Neural progenitor cell (in vitro differentiated cells): ENCODE results near the gene CAPN15. TPM values are rescaled to one million over a fixed set of nuclear protein-coding genes. Genes with fewer than 3 reads are reported as not detected.

Experiments used
- DNase-seq: peaks from one replicate; pipeline ENCODE4 v3.0.0-alpha.2; 2016; ENCODE audit warnings: low spot score
- H2AFZ ChIP-seq: fragments of 200-600 bp; sonication (generic); replicated peaks from 2 replicates; pipeline ENCODE4 v1.6.1; 2016; ENCODE audit warnings: antibody characterized with exemption
- H3F3A ChIP-seq: fragments of 200-600 bp; sonication (generic); 2 replicates; pipeline ENCODE4 v1.6.1; 2016; ENCODE audit warnings: antibody characterized with exemption, low read depth
- H3K27ac ChIP-seq: fragments of 200-600 bp; sonication (generic); 2 replicates; pipeline ENCODE4 v1.5.1; 2016; ENCODE audit warnings: mild to moderate bottlenecking
- H3K27me3 ChIP-seq: fragments of 200-600 bp; sonication (generic); 2 replicates; pipeline ENCODE4 v1.6.1; 2016; ENCODE audit warnings: mild to moderate bottlenecking, moderate library complexity
- H3K36me3 ChIP-seq: fragments of 200-600 bp; sonication (generic); 2 replicates; pipeline ENCODE4 v1.5.1; 2016
- H3K4me1 ChIP-seq: fragments of 200-600 bp; sonication (generic); 2 replicates; pipeline ENCODE4 v1.6.1; 2016; ENCODE audit warnings: mixed run types
- H3K4me2 ChIP-seq: fragments of 200-600 bp; sonication (generic); 2 replicates; pipeline ENCODE4 v1.6.1; 2016
- H3K4me3 ChIP-seq: fragments of 200-600 bp; sonication (generic); 2 replicates; pipeline ENCODE4 v1.5.1; 2016
- H3K79me2 ChIP-seq: fragments of 200-600 bp; sonication (generic); 2 replicates; pipeline ENCODE4 v1.6.1; 2016; ENCODE audit warnings: low read depth
- H3K9ac ChIP-seq: fragments of 200-600 bp; sonication (generic); 2 replicates; pipeline ENCODE4 v1.6.1; 2016
- H3K9me3 ChIP-seq: fragments of 200-600 bp; sonication (generic); 2 replicates; pipeline ENCODE4 v1.5.1; 2016; ENCODE audit warnings: low read depth
- H4K20me1 ChIP-seq: fragments of 200-600 bp; sonication (generic); 2 replicates; pipeline ENCODE4 v1.6.1; 2016; ENCODE audit warnings: low read depth
- H3K27ac Mint-ChIP-seq: 3 replicates; pipeline ENCODE4 v1.8.0; 2021; ENCODE audit warnings: mixed read lengths
- H3K27me3 Mint-ChIP-seq: 2 replicates; pipeline ENCODE4 v1.8.0; 2022; ENCODE audit warnings: low read depth, mild to moderate bottlenecking, inconsistent platforms, moderate library complexity, mixed read lengths; ENCODE audit not compliant: insufficient read depth
- H3K36me3 Mint-ChIP-seq: 3 replicates; pipeline ENCODE4 v1.8.0; 2021; ENCODE audit warnings: mixed read lengths
- H3K4me1 Mint-ChIP-seq: 3 replicates; pipeline ENCODE4 v1.8.0; 2021; ENCODE audit warnings: mixed read lengths
- H3K4me3 Mint-ChIP-seq: 3 replicates; pipeline ENCODE4 v1.8.0; 2021; ENCODE audit warnings: mild to moderate bottlenecking, moderate library complexity, mixed read lengths
- H3K9me3 Mint-ChIP-seq: 3 replicates; pipeline ENCODE4 v1.8.0; 2020; ENCODE audit warnings: mixed read lengths
- EZH2 ChIP-seq: fragments of 200-600 bp; sonication (generic); IDR thresholded peaks from 2 replicates; pipeline ENCODE4 v1.6.1; 2017; ENCODE audit warnings: antibody characterized with exemption, mild to moderate bottlenecking, moderate library complexity
- EZH2phosphoT487 ChIP-seq: fragments of 200-600 bp; sonication (generic); IDR thresholded peaks from 2 replicates; pipeline ENCODE4 v1.6.1; 2017; ENCODE audit warnings: antibody characterized with exemption
- total RNA-seq: library from RNA; depleted of rRNA; stranded (reverse); fragments of >200 nt; gene quantifications from 2 replicates; pipeline ENCODE4 v1.2.3, GENCODE V29; 2015; ENCODE audit warnings: low replicate concordance
- TF ChIP-seq, protein P1 (sequence below): fragments of 200-600 bp; sonication (generic); IDR thresholded peaks from 2 replicates; pipeline ENCODE4 v1.5.1; 2017; ENCODE audit warnings: antibody characterized with exemption, mild to moderate bottlenecking

CAPN15 gene
- total RNA-seq, 1 donor from 2014 or later: 6.8 TPM

DNA sequence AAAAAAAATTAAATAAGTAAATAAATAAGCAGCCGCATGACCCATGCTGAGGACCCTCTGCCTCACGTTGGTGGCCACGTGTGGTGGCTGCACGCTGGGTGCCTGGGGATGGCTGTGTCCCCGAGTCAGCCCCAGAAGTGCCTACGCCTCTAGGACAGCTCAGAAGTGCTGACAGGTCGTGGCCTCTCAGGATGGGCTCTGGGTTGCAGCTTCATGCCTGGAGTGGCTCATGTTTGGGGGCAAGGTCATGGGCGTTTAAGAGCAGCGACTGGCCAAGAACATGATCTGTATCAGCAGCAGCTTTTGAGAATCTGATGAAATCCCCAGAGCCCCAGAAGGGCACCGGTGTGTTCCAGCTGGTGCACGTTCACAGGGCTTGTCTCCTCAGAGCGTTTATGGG is 26.8 kb upstream of the CAPN15 start:
- Mint-ChIP-seq H3K36me3 (peaks cover 11% of the 10 kb centered on the region), H3K27me3 (no peaks in the 10 kb centered on the region), H3K4me3 (no peak overlapping the region), H3K27ac (no peak overlapping the region), H3K9me3 (no peaks in the 10 kb centered on the region), H3K4me1 (peaks cover 6% of the 10 kb centered on the region)
- peaks cover 3% of the 10 kb centered on the region for H3F3A ChIP-seq
- H3K4me1 ChIP-seq: no peaks in the 10 kb centered on the region
- TF ChIP-seq, protein P1, sequence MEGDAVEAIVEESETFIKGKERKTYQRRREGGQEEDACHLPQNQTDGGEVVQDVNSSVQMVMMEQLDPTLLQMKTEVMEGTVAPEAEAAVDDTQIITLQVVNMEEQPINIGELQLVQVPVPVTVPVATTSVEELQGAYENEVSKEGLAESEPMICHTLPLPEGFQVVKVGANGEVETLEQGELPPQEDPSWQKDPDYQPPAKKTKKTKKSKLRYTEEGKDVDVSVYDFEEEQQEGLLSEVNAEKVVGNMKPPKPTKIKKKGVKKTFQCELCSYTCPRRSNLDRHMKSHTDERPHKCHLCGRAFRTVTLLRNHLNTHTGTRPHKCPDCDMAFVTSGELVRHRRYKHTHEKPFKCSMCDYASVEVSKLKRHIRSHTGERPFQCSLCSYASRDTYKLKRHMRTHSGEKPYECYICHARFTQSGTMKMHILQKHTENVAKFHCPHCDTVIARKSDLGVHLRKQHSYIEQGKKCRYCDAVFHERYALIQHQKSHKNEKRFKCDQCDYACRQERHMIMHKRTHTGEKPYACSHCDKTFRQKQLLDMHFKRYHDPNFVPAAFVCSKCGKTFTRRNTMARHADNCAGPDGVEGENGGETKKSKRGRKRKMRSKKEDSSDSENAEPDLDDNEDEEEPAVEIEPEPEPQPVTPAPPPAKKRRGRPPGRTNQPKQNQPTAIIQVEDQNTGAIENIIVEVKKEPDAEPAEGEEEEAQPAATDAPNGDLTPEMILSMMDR: no peak
- TF ChIP-seq EZH2: no peak
- TF ChIP-seq EZH2phosphoT487: no peak
- no peak overlapping the region for H3K4me3 ChIP-seq
- no peak overlapping the region for H2AFZ ChIP-seq
- DNase-seq: no peak
- peaks cover 12% of the 10 kb centered on the region for H4K20me1 ChIP-seq
- H3K27ac ChIP-seq: no peak overlapping the region
- H3K79me2 ChIP-seq: no peaks in the 10 kb centered on the region
- no peaks in the 10 kb centered on the region for H3K36me3 ChIP-seq
- no peak overlapping the region for H3K9ac ChIP-seq
- no peaks in the 10 kb centered on the region for H3K9me3 ChIP-seq
- no peak overlapping the region for H3K4me2 ChIP-seq
- no peaks in the 10 kb centered on the region for H3K27me3 ChIP-seq

DNA sequence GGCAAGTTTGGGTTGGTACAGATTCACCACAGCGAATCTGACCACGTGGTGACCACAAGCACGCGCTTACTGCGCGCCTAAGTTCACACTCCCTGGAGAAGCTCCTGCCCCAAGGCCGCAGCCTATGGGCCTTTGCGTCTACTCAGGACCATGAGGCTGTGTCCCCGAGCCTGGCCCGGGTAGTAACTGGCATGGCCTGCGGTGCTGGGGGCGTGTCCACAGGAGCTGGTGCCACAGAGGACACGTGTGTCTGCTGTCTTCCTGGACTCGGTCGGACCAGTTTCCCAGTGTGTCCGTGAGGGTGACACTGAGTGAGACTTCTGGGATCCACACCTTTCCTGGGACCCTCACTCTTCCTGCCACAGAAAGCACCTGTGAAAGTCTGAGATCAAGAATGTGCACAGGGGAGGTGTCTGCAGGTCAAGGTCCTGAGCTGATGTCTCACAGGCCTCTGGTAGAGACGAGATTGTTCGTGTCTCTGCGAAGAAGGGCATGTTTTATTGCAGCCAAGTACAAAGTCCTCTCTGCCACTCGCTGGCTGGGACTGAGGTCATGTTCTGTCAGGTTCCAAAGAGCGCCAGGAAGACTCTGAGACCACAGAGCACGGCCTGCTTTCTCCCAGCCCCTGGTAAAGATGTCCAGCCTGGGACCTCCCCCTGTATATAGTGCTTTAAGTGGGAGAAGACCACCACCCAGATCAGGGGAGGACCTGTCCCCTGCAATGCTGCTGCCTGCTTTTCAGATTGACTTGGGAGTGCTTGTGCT is 25.2 kb upstream of the CAPN15 start:
- no peak overlapping the region for H3K4me3 ChIP-seq
- peaks cover 9% of the 10 kb centered on the region for H4K20me1 ChIP-seq
- H3K27ac ChIP-seq: no peak overlapping the region
- H3K36me3 ChIP-seq: no peaks in the 10 kb centered on the region
- Mint-ChIP-seq H3K9me3 (no peaks in the 10 kb centered on the region), H3K4me3 (no peak overlapping the region), H3K4me1 (peaks cover 6% of the 10 kb centered on the region), H3K27me3 (no peaks in the 10 kb centered on the region), H3K36me3 (peaks cover 7% of the 10 kb centered on the region), H3K27ac (no peak overlapping the region)
- peaks cover 3% of the 10 kb centered on the region for H3F3A ChIP-seq
- no peaks in the 10 kb centered on the region for H3K4me1 ChIP-seq
- no peaks in the 10 kb centered on the region for H3K79me2 ChIP-seq
- no peaks in the 10 kb centered on the region for H3K9me3 ChIP-seq
- no peaks in the 10 kb centered on the region for H3K27me3 ChIP-seq
- DNase-seq: no peak
- H3K9ac ChIP-seq: no peak overlapping the region
- no peak overlapping the region for H3K4me2 ChIP-seq
- H2AFZ ChIP-seq: no peak overlapping the region
- TF ChIP-seq EZH2 (no peak), EZH2phosphoT487 (no peak)
- TF ChIP-seq, protein P1: no peak

DNA sequence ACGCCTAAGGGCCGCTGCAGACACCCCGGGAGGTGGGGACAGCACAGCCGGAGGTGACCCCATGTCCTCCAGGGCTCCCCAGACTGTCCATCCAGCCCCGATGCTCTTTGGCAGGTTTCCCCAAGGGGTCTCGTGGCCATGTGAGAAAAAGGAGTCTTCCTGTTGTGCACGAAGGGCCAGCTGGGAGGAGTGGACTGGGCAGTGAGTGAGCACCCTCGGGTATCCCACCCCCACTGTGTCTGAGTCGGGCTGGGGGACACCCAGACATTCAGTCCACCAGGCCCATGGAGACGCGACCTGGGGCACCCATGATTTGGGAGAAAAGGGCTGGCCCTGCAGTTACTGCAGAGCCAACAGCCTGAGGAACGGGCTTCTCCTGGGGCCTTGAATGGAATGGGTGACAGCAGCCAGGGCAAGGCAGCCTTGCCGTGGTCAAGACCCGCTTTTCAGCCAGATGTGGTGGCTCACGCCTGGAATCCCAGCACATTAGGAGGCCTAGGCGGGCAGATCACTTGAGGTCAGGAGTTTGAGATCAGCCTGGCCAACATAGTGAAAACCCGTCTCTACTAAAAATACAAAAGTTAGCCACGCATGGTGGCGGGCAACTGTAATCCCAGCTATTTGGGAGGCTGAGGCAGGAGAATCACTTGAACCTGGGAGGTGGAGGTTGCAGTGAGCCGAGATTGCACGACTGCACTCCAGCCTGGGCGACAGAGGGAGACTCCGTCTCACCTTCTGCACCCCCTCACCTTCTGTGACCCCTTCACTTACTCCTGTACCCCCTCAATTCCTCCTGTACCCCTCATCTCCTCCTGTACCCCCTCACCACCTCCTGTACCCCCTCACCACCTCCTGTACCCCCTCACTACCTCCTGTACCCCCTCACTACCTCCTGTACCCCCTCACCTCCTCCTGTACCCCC is 24.1 kb upstream of the CAPN15 start:
- Mint-ChIP-seq H3K4me1 (peaks cover 3% of the 10 kb centered on the region), H3K27ac (no peak overlapping the region), H3K36me3 (peaks cover 3% of the 10 kb centered on the region), H3K4me3 (no peak overlapping the region), H3K27me3 (no peaks in the 10 kb centered on the region), H3K9me3 (no peaks in the 10 kb centered on the region)
- TF ChIP-seq EZH2: no peak
- TF ChIP-seq EZH2phosphoT487: no peak
- TF ChIP-seq, protein P1: no peak
- Histone ChIP-seq H3K79me2 (no peaks in the 10 kb centered on the region), H3K27me3 (no peaks in the 10 kb centered on the region), H3K9ac (no peak overlapping the region), H3K4me2 (no peak overlapping the region), H3F3A (peaks cover 3% of the 10 kb centered on the region), H3K9me3 (no peaks in the 10 kb centered on the region), H2AFZ (no peak overlapping the region), H3K36me3 (no peaks in the 10 kb centered on the region), H3K4me1 (no peaks in the 10 kb centered on the region), H4K20me1 (peaks cover 3% of the 10 kb centered on the region), H3K27ac (no peak overlapping the region), H3K4me3 (no peak overlapping the region)
- DNase-seq: no peak
